ENCODE results near the gene SMAD2.

DNA sequence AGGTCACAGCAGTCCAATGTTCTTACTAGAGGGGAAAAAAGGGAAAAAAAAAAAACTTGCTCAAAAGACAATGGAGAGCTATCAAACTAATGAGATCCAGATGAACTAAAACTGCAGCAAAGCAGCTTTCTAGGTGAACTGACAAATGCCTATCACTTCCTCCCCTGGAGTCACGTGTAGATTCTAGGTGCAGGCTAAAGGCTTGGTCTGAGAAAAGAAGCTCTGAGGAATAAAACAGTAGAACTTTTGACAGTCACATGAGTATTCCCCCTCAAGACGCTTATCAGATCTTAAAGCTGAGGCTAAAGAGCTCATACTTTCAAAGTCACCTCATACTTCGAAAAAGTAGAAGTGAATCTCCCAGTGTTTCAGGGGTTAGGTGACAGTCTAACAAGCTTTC lies 42.3 kb downstream of the SMAD2 start:
- TF ChIP-seq, protein P1, sequence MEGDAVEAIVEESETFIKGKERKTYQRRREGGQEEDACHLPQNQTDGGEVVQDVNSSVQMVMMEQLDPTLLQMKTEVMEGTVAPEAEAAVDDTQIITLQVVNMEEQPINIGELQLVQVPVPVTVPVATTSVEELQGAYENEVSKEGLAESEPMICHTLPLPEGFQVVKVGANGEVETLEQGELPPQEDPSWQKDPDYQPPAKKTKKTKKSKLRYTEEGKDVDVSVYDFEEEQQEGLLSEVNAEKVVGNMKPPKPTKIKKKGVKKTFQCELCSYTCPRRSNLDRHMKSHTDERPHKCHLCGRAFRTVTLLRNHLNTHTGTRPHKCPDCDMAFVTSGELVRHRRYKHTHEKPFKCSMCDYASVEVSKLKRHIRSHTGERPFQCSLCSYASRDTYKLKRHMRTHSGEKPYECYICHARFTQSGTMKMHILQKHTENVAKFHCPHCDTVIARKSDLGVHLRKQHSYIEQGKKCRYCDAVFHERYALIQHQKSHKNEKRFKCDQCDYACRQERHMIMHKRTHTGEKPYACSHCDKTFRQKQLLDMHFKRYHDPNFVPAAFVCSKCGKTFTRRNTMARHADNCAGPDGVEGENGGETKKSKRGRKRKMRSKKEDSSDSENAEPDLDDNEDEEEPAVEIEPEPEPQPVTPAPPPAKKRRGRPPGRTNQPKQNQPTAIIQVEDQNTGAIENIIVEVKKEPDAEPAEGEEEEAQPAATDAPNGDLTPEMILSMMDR (conservative IDR thresholded peaks at IDR 0.05; ENCODE audit: low read depth, low read length): no peak
- TF ChIP-seq EZH2phosphoT487 (IDR thresholded peaks at IDR 0.05; ENCODE audit: borderline replicate concordance, low read length): no peak
